Activated CD8-positive, alpha-beta T cell treated with anti-CD3 and anti-CD28 coated beads for 36 hours (primary cell): ENCODE data around the gene TMEM120B. TPM values are rescaled to one million over a fixed set of nuclear protein-coding genes. Genes with fewer than 3 reads are reported as not detected.
"Not testable (repeated sequence)": the region's sequence is repeated elsewhere in the genome, so short reads cannot be mapped to it uniquely, and the experiment has no call there.

Experiments
- ATAC-seq: fragments of 200-7000 bp; cut with Tn5 transposase; one replicate; pipeline ENCODE4 v1.10.0; 2021; ENCODE audit warnings: mild to moderate bottlenecking, moderate library complexity
- CTCF ChIA-PET: fragments of 350-600 bp; sonication (Branson Sonifier 250); formaldehyde crosslinking; loops from one replicate; lab custom pipeline; 2021; ENCODE audit warnings: antibody characterized with exemption; lab: Charles Lee
- POLR2A ChIA-PET: fragments of 350-600 bp; sonication (Branson Sonifier 250); formaldehyde crosslinking; loops from one replicate; lab custom pipeline; 2021; ENCODE audit warnings: antibody characterized with exemption; lab: Charles Lee
- DNase-seq: peaks from one replicate; pipeline ENCODE4 v3.0.0-alpha.2; 2020
- H3K27ac Mint-ChIP-seq: one replicate; pipeline ENCODE4 v1.8.0; 2021; ENCODE audit warnings: mild to moderate bottlenecking, mixed read lengths
- H3K27me3 Mint-ChIP-seq: one replicate; pipeline ENCODE4 v1.8.0; 2021; ENCODE audit warnings: mixed read lengths
- H3K36me3 Mint-ChIP-seq: one replicate; pipeline ENCODE4 v1.8.0; 2021; ENCODE audit warnings: low read depth, mixed read lengths
- H3K4me1 Mint-ChIP-seq: one replicate; pipeline ENCODE4 v1.8.0; 2021; ENCODE audit warnings: low read depth, mixed read lengths
- H3K4me3 Mint-ChIP-seq: one replicate; pipeline ENCODE4 v1.8.0; 2021; ENCODE audit warnings: mild to moderate bottlenecking, moderate library complexity, mixed read lengths
- H3K9me3 Mint-ChIP-seq: one replicate; pipeline ENCODE4 v1.8.0; 2021; ENCODE audit warnings: mixed read lengths
- CTCF ChIP-seq: fragments of 200-600 bp; IDR thresholded peaks from one replicate; pipeline ENCODE4 v1.8.0; 2022; ENCODE audit warnings: antibody characterized with exemption, mild to moderate bottlenecking
- intact Hi-C: fragments of 100-400 bp; cut with micrococcal nuclease; formaldehyde crosslinking; loops from one replicate; pipeline ENCODE4 v1.10.0; 2022
- total RNA-seq, 2 experiments: library from RNA; stranded (reverse); gene quantifications; one replicate each; pipeline ENCODE4 v1.2.3, GENCODE V29; 2021

TMEM120B gene
- total RNA-seq, 2 experiments from 2014 or later = 11.7 to 12.7 TPM

- Mint-ChIP-seq H3K4me3 (no peak overlapping the region), H3K4me1 (peaks cover 14% of the 10 kb centered on the region), H3K9me3 (no peaks in the 10 kb centered on the region), H3K27ac (no peak overlapping the region), H3K36me3 (peaks cover 15% of the 10 kb centered on the region), H3K27me3 (no peaks in the 10 kb centered on the region)
- intact Hi-C loops = no loop called here
- POLR2A ChIA-PET = no interaction called here
- no peak for TF ChIP-seq CTCF
- CTCF ChIA-PET = interaction anchor here (1.1 kb wide), 1 partner anchor 9 kb away, joined by 3 read pairs; no protein-coding TSS in a partner anchor
- DNase-seq (no peak), ATAC-seq (no peak)
Measured at GRCh38 chr12:121753844-121754264, 41.3 kb downstream of the TMEM120B start.

- intact Hi-C loops = no loop called here
- POLR2A ChIA-PET = no interaction called here
Measured at GRCh38 chr12:121754836-121755235, 42.3 kb downstream of the TMEM120B start.

GRCh38 chr12:121755591-121755990, 43.0 kb downstream of the TMEM120B start:
- Mint-ChIP-seq H3K9me3 (no peaks in the 10 kb centered on the region), H3K27me3 (no peaks in the 10 kb centered on the region), H3K36me3 (peaks cover 12% of the 10 kb centered on the region), H3K27ac (peak overlapping the region; percentile 69), H3K4me3 (no peak overlapping the region), H3K4me1 (peaks cover 14% of the 10 kb centered on the region)
- TF ChIP-seq CTCF = no peak
- intact Hi-C loops = no loop called here
- POLR2A ChIA-PET = interaction anchor here (0.8 kb wide), 1 partner anchor 38 kb away, joined by 3 read pairs; no protein-coding TSS in a partner anchor
- DNase-seq = no peak
- no peak for ATAC-seq
- CTCF ChIA-PET = interaction anchor here (0.9 to 1.7 kb wide), 4 partner anchors 21 to 58 kb away, joined by 3 to 4 read pairs (median 4); no protein-coding TSS in a partner anchor

More at GRCh38 chr12:121754836-121755235, 42.3 kb downstream of the TMEM120B start:
- Mint-ChIP-seq H3K36me3 (peaks cover 15% of the 10 kb centered on the region), H3K27me3 (no peaks in the 10 kb centered on the region), H3K27ac (no peak overlapping the region), H3K4me1 (peaks cover 14% of the 10 kb centered on the region), H3K9me3 (no peaks in the 10 kb centered on the region), H3K4me3 (no peak overlapping the region)
- ATAC-seq (no peak), DNase-seq (no peak)
- CTCF ChIA-PET = interaction anchor here (1.7 kb wide), 1 partner anchor 21 kb away, joined by 4 read pairs; no protein-coding TSS in a partner anchor
- TF ChIP-seq CTCF = no peak

DNA sequence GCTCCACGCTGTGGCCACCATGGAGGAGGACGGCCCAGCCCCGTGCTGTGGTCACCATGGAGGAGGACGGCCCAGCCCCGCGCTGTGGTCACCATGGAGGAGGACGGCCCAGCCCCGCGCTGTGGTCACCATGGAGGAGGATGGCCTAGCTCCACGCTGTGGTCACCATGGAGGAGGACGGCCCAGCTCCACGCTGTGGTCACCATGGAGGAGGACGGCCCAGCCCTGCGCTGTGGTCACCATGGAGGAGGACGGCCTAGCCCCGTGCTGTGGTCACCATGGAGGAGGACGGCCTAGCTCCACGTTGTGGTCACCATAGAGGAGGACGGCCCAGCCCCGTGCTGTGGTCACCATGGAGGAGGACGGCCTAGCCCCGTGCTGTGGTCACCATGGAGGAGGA, 46.0 kb downstream of the TMEM120B start:
- H3K36me3 Mint-ChIP-seq, intact Hi-C loops, H3K27me3 Mint-ChIP-seq, H3K4me3 Mint-ChIP-seq, H3K27ac Mint-ChIP-seq, DNase-seq, ATAC-seq, H3K9me3 Mint-ChIP-seq: not testable (repeated sequence)
- H3K4me1 Mint-ChIP-seq = peaks cover 14% of the 10 kb centered on the region
- CTCF ChIA-PET = interaction anchor here (0.7 kb wide), 1 partner anchor 15 kb away, joined by 3 read pairs; no protein-coding TSS in a partner anchor
- POLR2A ChIA-PET = interaction anchor here (1.4 kb wide), 1 partner anchor 10 kb away, joined by 3 read pairs; no protein-coding TSS in a partner anchor

GRCh38 chr12:121762269-121762668, 49.7 kb downstream of the TMEM120B start:
- POLR2A ChIA-PET = interaction anchor here (0.9 kb wide), 1 partner anchor 50 kb away, joined by 3 read pairs; the partner anchor contains the start of gene TMEM120B
- no peak for TF ChIP-seq CTCF
- Mint-ChIP-seq H3K4me3 (no peak overlapping the region), H3K36me3 (peaks cover 7% of the 10 kb centered on the region), H3K27ac (no peak overlapping the region), H3K9me3 (no peaks in the 10 kb centered on the region), H3K4me1 (no peaks in the 10 kb centered on the region), H3K27me3 (no peaks in the 10 kb centered on the region)
- CTCF ChIA-PET = interaction anchor here (3.2 kb wide), 1 partner anchor 11 kb away, joined by 13 read pairs; no protein-coding TSS in a partner anchor
- intact Hi-C loops = no loop called here
- ATAC-seq (no peak), DNase-seq (no peak)
